ENCODE data around the gene SURF4. TPM values are rescaled to one million over a fixed set of nuclear protein-coding genes. Genes with fewer than 3 reads are reported as not detected.
"Not testable (repeated sequence)": the region's sequence is repeated elsewhere in the genome, so short reads cannot be mapped to it uniquely, and the experiment has no call there.

SURF4 gene
- total and polyA plus RNA-seq, 10 donors: 21.9 to 115 (median 90.0) TPM

GRCh38 chr9:133340916-133341315, 34.9 kb downstream of the SURF4 start:
- Histone ChIP-seq H3K36me3 (peaks cover 0 to 76% (median 53%) of the 10 kb centered on the region in 6 donors), H3K9me3 (no peaks in the 10 kb centered on the region), H3K27me3 (replicated peaks in 1 of 7) (no peaks in the 10 kb centered on the region), H3K4me1 (peaks cover 20 to 86% (median 54%) of the 10 kb centered on the region in 6 donors), H3K27ac (peak overlapping the region; percentile 64 to 86 (median 78)), H3K4me3 (peak overlapping the region in 2 of 8 donors; percentile 23 to 49)
- intact Hi-C loops (cut with DNase I; ENCODE audit: low total_unique reads): no loop called here
- TF ChIP-seq POLR2A (IDR thresholded peaks at IDR 0.05): no peak
- no peak for DNase-seq
- 78 to 86% (median 83%) methylated on average over 13 of the region's 13 CpGs for WGBS, 5 donors

DNA sequence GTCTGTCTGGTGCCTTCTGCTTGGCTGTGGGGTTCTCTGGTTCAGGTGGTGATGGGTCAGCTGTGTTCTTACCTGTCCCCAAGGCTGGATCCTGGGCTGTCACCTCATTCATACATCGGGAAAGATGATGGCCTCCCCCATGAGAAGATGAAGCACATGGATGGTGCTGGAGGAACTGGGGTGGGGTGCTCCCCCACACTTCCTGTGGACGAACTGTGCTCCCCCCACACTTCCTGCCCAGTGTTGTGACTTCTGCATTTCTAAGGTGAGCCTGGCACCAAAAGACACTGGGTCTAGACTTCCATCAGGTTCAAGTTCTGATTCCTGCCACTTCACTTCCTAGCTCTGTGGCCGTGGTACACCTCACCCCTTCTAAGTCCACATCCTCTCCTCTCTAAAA, 35.6 kb downstream of the SURF4 start:
- peak overlapping the region; percentile 64 to 86 (median 78) for H3K27ac ChIP-seq

DNA sequence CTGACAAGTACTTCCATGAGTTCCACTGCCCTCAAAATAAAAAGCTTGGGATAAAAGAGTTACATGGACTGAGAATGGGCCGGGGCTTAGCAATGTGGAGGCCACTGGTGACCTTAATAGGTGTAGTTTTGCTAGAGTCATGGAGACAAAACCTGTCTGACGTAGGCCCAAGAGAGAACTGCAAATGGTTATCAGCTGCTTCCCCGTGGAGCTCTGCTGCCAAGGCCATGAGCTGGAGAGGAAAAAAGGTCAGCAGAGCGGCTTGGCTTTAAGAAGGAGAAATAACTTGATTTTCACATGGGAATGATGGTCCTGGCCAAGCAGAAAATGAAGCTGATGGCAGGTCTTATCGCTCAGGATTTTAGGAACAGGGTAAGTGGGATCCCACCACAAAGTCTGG, 36.2 kb downstream of the SURF4 start:
- Histone ChIP-seq H3K27ac (peak overlapping the region; percentile 64 to 86 (median 78)), H3K4me3 (peak overlapping the region in 1 of 8 donors; percentile 49), H3K36me3 (peaks cover 0 to 64% (median 43%) of the 10 kb centered on the region in 6 donors), H3K27me3 (replicated peaks in 1 of 7) (no peaks in the 10 kb centered on the region), H3K9me3 (no peaks in the 10 kb centered on the region), H3K4me1 (peaks cover 26 to 85% (median 56%) of the 10 kb centered on the region in 6 donors)
- TF ChIP-seq POLR2A (IDR thresholded peaks at IDR 0.05): no peak
- no peak for TF ChIP-seq CTCF (IDR thresholded peaks at IDR 0.05 in 8 of 11, conservative IDR thresholded peaks at IDR 0.05 in 3 of 11)
- no peak for TF ChIP-seq POLR2AphosphoS5 (IDR thresholded peaks at IDR 0.05)
- intact Hi-C loops (cut with DNase I; ENCODE audit: low total_unique reads): no loop called here
- no peak for DNase-seq
- 72 to 83% (median 75%) methylated on average over 5 of the region's 5 CpGs for WGBS, 5 donors

More for the DNA sequence above, 35.6 kb downstream of the SURF4 start:
- intact Hi-C loops (cut with DNase I; ENCODE audit: low total_unique reads): no loop called here
- no peaks in the 10 kb centered on the region for H3K27me3 ChIP-seq (replicated peaks in 1 of 7)
- H3K9me3 ChIP-seq: no peaks in the 10 kb centered on the region
- TF ChIP-seq CTCF (IDR thresholded peaks at IDR 0.05 in 8 of 11, conservative IDR thresholded peaks at IDR 0.05 in 3 of 11): no peak
- no peak for TF ChIP-seq POLR2A (IDR thresholded peaks at IDR 0.05)
- TF ChIP-seq POLR2AphosphoS5 (IDR thresholded peaks at IDR 0.05): no peak
- peaks cover 0 to 70% (median 49%) of the 10 kb centered on the region in 6 donors for H3K36me3 ChIP-seq
- H3K4me1 ChIP-seq: peaks cover 19 to 85% (median 53%) of the 10 kb centered on the region in 6 donors
- DNase-seq: peak; percentile 88
- peak overlapping the region in 1 of 8 donors; percentile 49 for H3K4me3 ChIP-seq
- WGBS, 5 donors: 19 to 28% (median 20%) methylated on average over 2 to 3 of the region's 3 CpGs

- Histone ChIP-seq H3K4me1 (peaks cover 27 to 79% (median 58%) of the 10 kb centered on the region in 6 donors), H3K9me3 (no peaks in the 10 kb centered on the region), H3K27ac (peak within 1 kb of the TSS; percentile 63 to 88 (median 77)), H3K4me3 (peak within 1 kb of the TSS; percentile 78 to 96 (median 92)), H3K27me3 (replicated peaks in 1 of 7) (no peaks in the 10 kb centered on the region), H3K36me3 (peaks cover 0 to 63% (median 40%) of the 10 kb centered on the region in 6 donors)
- TF ChIP-seq POLR2AphosphoS5 (IDR thresholded peaks at IDR 0.05) (peak; percentile 95 to 98 (median 96)), CTCF (IDR thresholded peaks at IDR 0.05 in 8 of 11, conservative IDR thresholded peaks at IDR 0.05 in 3 of 11) (peak in 4 of 11 experiments; percentile 13 to 25 (median 24)), POLR2A (IDR thresholded peaks at IDR 0.05) (no peak)
- intact Hi-C loops (cut with DNase I; ENCODE audit: low total_unique reads): no loop called here
- WGBS, 5 donors: 7 to 17% (median 8%) methylated on average over 27 to 70 of the region's 70 CpGs
- DNase-seq: peak; percentile 99
Measured at GRCh38 chr9:133335924-133336811, 39.7 kb downstream of the SURF4 start, which contains the start of gene SURF6. SURF6 (minus strand) TSS chr9:133336188; CDS start chr9:133336132, 56 bp downstream.

DNA sequence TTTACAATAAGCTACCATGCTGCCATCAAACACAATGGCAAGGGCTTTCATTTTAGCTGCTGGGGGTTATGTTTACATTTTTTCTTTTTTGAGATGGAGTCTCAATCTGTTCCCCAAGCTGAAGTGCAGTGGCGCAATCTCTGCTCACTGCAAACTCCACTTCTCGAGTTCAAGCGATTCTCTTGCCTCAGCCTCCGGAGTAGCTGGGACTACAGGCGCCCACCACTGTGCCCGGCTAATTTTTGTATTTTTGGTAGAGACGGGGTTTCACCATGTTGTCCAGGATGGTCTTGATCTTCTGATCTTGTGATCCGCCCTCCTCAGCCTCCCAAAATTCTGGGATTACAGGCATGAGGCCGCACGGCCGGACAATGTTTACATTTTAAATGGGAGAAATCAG, 41.0 kb downstream of the SURF4 start:
- H3K27ac ChIP-seq: peak overlapping the region in 2 of 8 donors; percentile 83 to 87
- 79 to 89% (median 83%) methylated on average over 11 of the region's 11 CpGs for WGBS, 5 donors
- H3K4me1 ChIP-seq: peaks cover 16 to 68% (median 45%) of the 10 kb centered on the region in 6 donors
- H3K9me3 ChIP-seq; intact Hi-C loops (cut with DNase I; ENCODE audit: low total_unique reads); H3K27me3 ChIP-seq (replicated peaks in 1 of 7): not testable (repeated sequence)
- peak overlapping the region; percentile 78 to 96 (median 92) for H3K4me3 ChIP-seq
- peak; percentile 51 for DNase-seq
- peaks cover 0 to 63% (median 49%) of the 10 kb centered on the region in 6 donors for H3K36me3 ChIP-seq
